Endodermal cell (in vitro differentiated cells): Measurements from ENCODE around the gene NRDE2. TPM values are rescaled to one million over a fixed set of nuclear protein-coding genes. Genes with fewer than 3 reads are reported as not detected.

Experiments
- DNase-seq: peaks from one replicate; pipeline ENCODE4 v3.0.0-alpha.2; 2017
- H3K27ac ChIP-seq: 2 replicates; pipeline ENCODE4 v1.5.1; 2013; ENCODE audit warnings: mild to moderate bottlenecking, low read depth, low read length, moderate library complexity
- H3K27me3 ChIP-seq: 2 replicates; pipeline ENCODE4 v1.6.1; 2013; ENCODE audit warnings: mild to moderate bottlenecking, low read length, moderate library complexity; ENCODE audit not compliant: insufficient read depth, control insufficient read depth, poor library complexity, severe bottlenecking
- H3K36me3 ChIP-seq: 2 replicates; pipeline ENCODE4 v1.7.0; 2013; ENCODE audit warnings: mild to moderate bottlenecking, low read length, moderate library complexity; ENCODE audit not compliant: control insufficient read depth, insufficient read depth
- H3K4me1 ChIP-seq: one replicate; pipeline ENCODE4 v1.7.0; 2013; ENCODE audit warnings: low read length; ENCODE audit not compliant: control insufficient read depth, insufficient read depth
- H3K4me3 ChIP-seq: 2 replicates; pipeline ENCODE4 v1.5.1; 2013; ENCODE audit warnings: mild to moderate bottlenecking, low read length, moderate library complexity
- H3K9ac ChIP-seq: 2 replicates; pipeline ENCODE4 v1.6.1; 2013; ENCODE audit warnings: mild to moderate bottlenecking, low read length, moderate library complexity; ENCODE audit not compliant: poor library complexity, severe bottlenecking; ENCODE audit errors: extremely low read depth
- H3K9me3 ChIP-seq: 2 replicates; pipeline ENCODE4 v1.6.1; 2013; ENCODE audit warnings: mild to moderate bottlenecking, low read length, moderate library complexity; ENCODE audit not compliant: control insufficient read depth
- H3K27ac Mint-ChIP-seq: 2 replicates; pipeline ENCODE4 v1.8.0; 2020; ENCODE audit warnings: mixed read lengths
- H3K27me3 Mint-ChIP-seq: 2 replicates; pipeline ENCODE4 v1.8.0; 2021; ENCODE audit warnings: mild to moderate bottlenecking, mixed read lengths; ENCODE audit not compliant: insufficient read depth
- H3K36me3 Mint-ChIP-seq: 2 replicates; pipeline ENCODE4 v1.8.0; 2020; ENCODE audit warnings: low read depth, mixed read lengths
- H3K4me1 Mint-ChIP-seq: 2 replicates; pipeline ENCODE4 v1.8.0; 2020; ENCODE audit warnings: mixed read lengths
- H3K4me3 Mint-ChIP-seq: 2 replicates; pipeline ENCODE4 v1.8.0; 2020; ENCODE audit warnings: mild to moderate bottlenecking, moderate library complexity, mixed read lengths
- H3K9me3 Mint-ChIP-seq: 2 replicates; pipeline ENCODE4 v1.8.0; 2020; ENCODE audit warnings: mild to moderate bottlenecking, mixed read lengths
- CTCF ChIP-seq: fragments of 200-600 bp; sonication (generic); conservative IDR thresholded peaks from 2 replicates; pipeline ENCODE4 v1.5.0; 2021; ENCODE audit warnings: antibody characterized with exemption, mild to moderate bottlenecking
- WGBS, 2 experiments: methylation state at CpG; one replicate each; pipeline versions ENCODE4 v1.1.5 to v1.1.7; 2013; ENCODE audit warnings: missing lambda C conversion rate in 2 of 2, mixed read lengths in 1 of 2; ENCODE audit not compliant: insufficient coverage in 1 of 2, insufficient read length in 1 of 2; 5-methylcytosine and 5-hydroxymethylcytosine counted together
- total RNA-seq, 2 donors: library from RNA; stranded (reverse); fragmentation: NEBNext Ultra II Directional in 1 of 2; extraction: Animal tissue kit (Norgen Biotek cat#: 25700) in 1 of 2; gene quantifications; 2 replicates in 1 of 2; 3 replicates in 1 of 2; pipeline ENCODE4 v1.2.1, GENCODE V29; 2021

Gene NRDE2
- total RNA-seq, 2 donors from 2014 or later, result 18.3 to 19.5 TPM

- TF ChIP-seq CTCF, result no peak
Observed at GRCh38 chr14:90379106-90379505, 47.4 kb upstream of the NRDE2 start.

DNA sequence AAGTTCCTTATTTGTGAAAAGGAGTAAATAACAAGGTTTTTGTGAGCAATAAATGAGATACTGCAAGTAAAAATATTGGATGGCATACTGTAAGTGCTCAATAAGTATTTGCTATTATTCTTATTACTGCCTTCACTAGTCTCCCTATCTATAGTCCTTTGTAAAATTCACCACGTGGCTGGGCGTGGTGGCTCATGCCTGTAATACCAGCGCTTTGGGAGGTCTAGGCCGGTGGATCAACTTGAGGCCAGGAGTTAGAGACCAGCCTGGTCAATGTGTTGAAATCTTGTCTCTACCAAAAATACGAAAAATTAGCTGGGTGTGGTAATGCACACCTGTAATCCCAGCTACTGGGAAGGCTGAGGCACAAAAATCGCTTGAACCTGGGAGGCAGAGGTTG is 46.5 kb upstream of the NRDE2 start:
- no peak for DNase-seq
- no peak for TF ChIP-seq CTCF
- Histone ChIP-seq H3K36me3 (no peaks in the 10 kb centered on the region), H3K27me3 (no peaks in the 10 kb centered on the region), H3K27ac (no peak overlapping the region), H3K9ac (no peak overlapping the region), H3K9me3 (no peaks in the 10 kb centered on the region), H3K4me1 (no peaks in the 10 kb centered on the region), H3K4me3 (no peak overlapping the region)
- Mint-ChIP-seq H3K27me3 (no peaks in the 10 kb centered on the region), H3K9me3 (no peaks in the 10 kb centered on the region), H3K36me3 (no peaks in the 10 kb centered on the region), H3K27ac (no peak overlapping the region), H3K4me1 (peaks cover 12% of the 10 kb centered on the region), H3K4me3 (no peak overlapping the region)
- 92 to 96% methylated on average over 6 of the region's 6 CpGs for WGBS, 2 experiments

More at GRCh38 chr14:90379106-90379505, 47.4 kb upstream of the NRDE2 start:
- DNase-seq, result no peak
- Mint-ChIP-seq H3K4me1 (peaks cover 14% of the 10 kb centered on the region), H3K36me3 (no peaks in the 10 kb centered on the region), H3K9me3 (no peaks in the 10 kb centered on the region), H3K27me3 (no peaks in the 10 kb centered on the region), H3K4me3 (no peak overlapping the region), H3K27ac (no peak overlapping the region)
- Histone ChIP-seq H3K9me3 (no peaks in the 10 kb centered on the region), H3K9ac (no peak overlapping the region), H3K36me3 (no peaks in the 10 kb centered on the region), H3K4me3 (no peak overlapping the region), H3K27me3 (no peaks in the 10 kb centered on the region), H3K4me1 (no peaks in the 10 kb centered on the region), H3K27ac (no peak overlapping the region)
- WGBS, 2 experiments, result 95% methylated on average over 2 of the region's 2 CpGs; no CpG with 5 or more reads in 1 of the 2 experiments

DNA sequence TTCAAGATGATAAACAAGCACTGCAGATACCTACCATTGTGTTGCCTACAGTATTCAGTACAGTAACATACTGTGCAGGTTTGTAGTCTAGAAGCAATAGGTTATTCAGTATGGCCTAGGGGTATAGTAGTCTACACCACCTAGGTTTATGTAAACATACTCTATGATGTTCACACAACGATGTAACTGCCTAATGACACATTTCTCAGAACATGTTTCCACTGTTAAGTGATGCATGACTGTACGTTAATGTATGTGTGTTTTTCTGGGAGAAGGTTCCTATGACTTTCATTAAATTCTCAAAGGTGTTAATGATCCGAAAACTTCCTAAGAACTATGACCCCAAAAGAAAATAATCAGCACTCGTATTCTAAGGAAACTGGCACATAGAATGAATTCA is 44.2 kb upstream of the NRDE2 start:
- Mint-ChIP-seq H3K9me3 (no peaks in the 10 kb centered on the region), H3K27ac (no peak overlapping the region), H3K4me3 (no peak overlapping the region), H3K27me3 (no peaks in the 10 kb centered on the region), H3K4me1 (peaks cover 6% of the 10 kb centered on the region), H3K36me3 (no peaks in the 10 kb centered on the region)
- no peak overlapping the region for H3K4me3 ChIP-seq
- no peak for DNase-seq
- no peak overlapping the region for H3K9ac ChIP-seq
- H3K4me1 ChIP-seq, result no peaks in the 10 kb centered on the region
- H3K36me3 ChIP-seq, result no peaks in the 10 kb centered on the region
- H3K27ac ChIP-seq, result no peak overlapping the region
- WGBS, 2 experiments, result 87% methylated on average over 4 of the region's 4 CpGs; no CpG with 5 or more reads in 1 of the 2 experiments
- H3K27me3 ChIP-seq, result no peaks in the 10 kb centered on the region
- TF ChIP-seq CTCF, result no peak
- no peaks in the 10 kb centered on the region for H3K9me3 ChIP-seq
